GM18526 (cell line): ENCODE results near the gene TRIM22.

Experiments
- POLR2A ChIP-seq: IDR thresholded peaks from 3 replicates; pipeline ENCODE4 v1.6.1; 2011; ENCODE audit not compliant: insufficient read length; ENCODE audit errors: extremely low read depth

Gene TRIM22

GRCh38 chr11:5722622-5723021 is 33.0 kb downstream of the TRIM22 start:
- TF ChIP-seq POLR2A, result no peak

GRCh38 chr11:5726351-5726750 is 36.8 kb downstream of the TRIM22 start:
- no peak for TF ChIP-seq POLR2A

GRCh38 chr11:5727691-5728090 is 38.1 kb downstream of the TRIM22 start:
- TF ChIP-seq POLR2A, result no peak

- no peak for TF ChIP-seq POLR2A
Measured at GRCh38 chr11:5736396-5736795, 46.8 kb downstream of the TRIM22 start, which contains the start of gene OR56B1. OR56B1 (plus strand) TSS chr11:5736448; CDS start chr11:5736517, 69 bp downstream.

GRCh38 chr11:5737091-5737490 is 47.5 kb downstream of the TRIM22 start:
- no peak for TF ChIP-seq POLR2A

- no peak for TF ChIP-seq POLR2A
Measured at GRCh38 chr11:5737670-5738392, 48.2 kb downstream of the TRIM22 start.

- no peak for TF ChIP-seq POLR2A
Measured at GRCh38 chr11:5738431-5738830, 48.8 kb downstream of the TRIM22 start.

GRCh38 chr11:5746614-5747013 is 57.0 kb downstream of the TRIM22 start:
- no peak for TF ChIP-seq POLR2A

- TF ChIP-seq POLR2A, result no peak
Measured at GRCh38 chr11:5749836-5750235, 60.2 kb downstream of the TRIM22 start.

GRCh38 chr11:5753943-5754342 is 64.4 kb downstream of the TRIM22 start, which contains the start of gene OR52N4:
OR52N4 (plus strand) TSS chr11:5754243; CDS start chr11:5754741, 498 bp downstream.
- TF ChIP-seq POLR2A, result no peak
